Measurements from ENCODE around the gene SLC35E4. TPM values are rescaled to one million over a fixed set of nuclear protein-coding genes. Genes with fewer than 3 reads are reported as not detected.
"Not testable (repeated sequence)": the region's sequence is repeated elsewhere in the genome, so short reads cannot be mapped to it uniquely, and the experiment has no call there.

SLC35E4 gene
- total RNA-seq, 1 donor from 2014 or later = 4.2 TPM

GRCh38 chr22:30675436-30675835 is 39.9 kb downstream of the SLC35E4 start:
- intact Hi-C loops (cut with DNase I) = no loop called here
- DNase-seq (ENCODE audit: low spot score) = no peak

GRCh38 chr22:30676565-30676964 is 41.0 kb downstream of the SLC35E4 start:
- DNase-seq (ENCODE audit: low spot score); intact Hi-C loops (cut with DNase I): not testable (repeated sequence)

DNA sequence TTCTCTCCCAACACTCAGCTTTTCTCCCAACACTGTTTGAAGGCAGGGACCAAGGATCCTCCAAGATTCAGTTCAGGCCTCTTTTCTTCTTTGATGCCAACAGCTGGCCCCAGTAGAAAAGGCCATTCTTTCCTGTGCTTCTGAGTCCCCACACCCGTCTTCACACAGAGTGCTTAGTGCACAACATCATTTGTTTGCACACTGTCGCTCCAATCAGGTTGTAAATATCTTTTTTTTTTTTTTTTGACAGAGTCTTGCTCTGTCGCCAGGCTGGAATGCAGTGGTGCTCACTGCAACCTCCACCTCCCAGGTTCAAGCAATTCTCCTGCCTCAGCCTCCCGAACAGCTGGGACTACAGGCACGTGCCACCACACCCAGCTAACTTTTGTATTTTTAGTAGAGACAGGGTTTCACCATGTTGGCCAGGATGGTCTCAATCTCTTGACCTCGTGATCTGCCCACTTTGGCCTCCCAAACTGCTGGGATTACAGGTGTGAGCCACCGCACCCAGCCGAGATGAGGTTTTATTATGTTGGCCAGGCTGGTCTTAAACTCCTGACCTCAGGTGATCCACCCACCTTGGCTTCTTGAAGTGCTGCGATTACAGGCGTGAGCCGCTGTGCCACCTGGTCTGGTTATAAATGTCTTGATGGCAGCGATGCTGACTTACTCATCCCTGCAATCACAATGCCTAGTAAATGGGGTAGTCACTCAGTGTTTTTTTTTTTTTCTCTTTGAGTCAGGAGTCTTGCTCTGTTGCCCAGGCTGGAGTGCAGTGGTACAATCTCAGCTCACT is 44.5 kb downstream of the SLC35E4 start:
- DNase-seq (ENCODE audit: low spot score); intact Hi-C loops (cut with DNase I): not testable (repeated sequence)

GRCh38 chr22:30680991-30681770 is 45.6 kb downstream of the SLC35E4 start:
- intact Hi-C loops (cut with DNase I) = no loop called here
- no peak for DNase-seq (ENCODE audit: low spot score)

- intact Hi-C loops (cut with DNase I) = no loop called here
- no peak for DNase-seq (ENCODE audit: low spot score)
Measured at GRCh38 chr22:30681831-30682230, 46.2 kb downstream of the SLC35E4 start.

DNA sequence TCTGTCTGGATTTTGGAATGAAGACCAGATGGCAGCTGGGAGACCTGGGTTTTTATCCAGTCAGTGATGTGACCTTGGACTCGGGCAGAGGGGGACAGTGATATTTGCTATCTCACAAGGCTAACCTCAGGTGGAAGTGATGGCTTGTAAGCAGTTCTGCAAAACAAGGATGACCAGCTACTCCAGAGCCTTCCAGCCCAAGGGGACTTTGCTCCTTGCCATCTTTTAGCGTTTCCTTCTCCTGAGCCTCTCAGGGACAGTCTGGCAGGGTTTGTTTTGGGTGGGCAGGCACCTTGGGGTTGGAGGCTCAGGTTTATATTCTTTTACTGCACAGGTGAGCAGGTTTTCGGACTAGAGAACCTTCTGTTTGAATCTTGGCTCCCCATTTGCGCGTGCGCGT is 49.6 kb downstream of the SLC35E4 start:
- no peak for DNase-seq (ENCODE audit: low spot score)
- intact Hi-C loops (cut with DNase I) = no loop called here

GRCh38 chr22:30687358-30687757 is 51.8 kb downstream of the SLC35E4 start:
- no peak for DNase-seq (ENCODE audit: low spot score)
- intact Hi-C loops (cut with DNase I) = no loop called here

DNA sequence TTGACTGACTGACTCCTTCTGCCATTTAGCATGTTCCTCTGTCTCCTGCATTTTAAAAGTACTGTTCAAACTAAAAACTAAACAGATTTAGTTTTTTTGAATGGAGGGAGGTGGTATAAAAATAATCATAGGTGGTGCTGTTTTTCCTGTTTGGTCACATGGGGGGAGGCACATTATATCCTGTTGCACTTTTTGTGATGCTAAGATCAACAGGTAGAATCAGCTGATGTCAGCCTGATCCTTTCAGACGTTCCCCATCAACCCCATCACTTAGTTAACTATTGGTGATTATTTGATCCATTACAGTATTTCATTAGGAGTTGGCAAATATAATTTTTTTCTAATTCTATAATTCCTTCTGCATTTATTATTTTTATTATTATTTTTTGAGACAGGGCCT is 54.0 kb downstream of the SLC35E4 start:
- intact Hi-C loops (cut with DNase I) = no loop called here
- no peak for DNase-seq (ENCODE audit: low spot score)

DNA sequence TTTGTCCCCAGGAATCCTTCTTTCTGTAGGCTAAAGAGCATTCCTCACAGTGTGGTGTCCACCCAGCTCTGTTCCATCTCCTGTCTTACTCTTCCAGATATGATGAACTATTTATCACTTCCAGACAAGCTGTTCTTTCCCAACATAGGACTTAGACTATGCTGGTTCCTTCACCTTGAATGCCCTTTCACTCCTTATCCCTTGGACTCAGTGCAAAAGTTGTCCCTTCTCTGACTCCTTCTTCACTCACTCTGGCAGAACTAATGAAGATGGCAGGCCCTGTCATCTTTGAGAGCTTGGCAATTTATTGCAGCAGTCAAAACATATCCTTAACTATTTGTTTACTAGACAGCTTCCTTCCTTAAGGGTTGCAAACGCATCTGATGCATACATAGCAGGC is 55.6 kb downstream of the SLC35E4 start:
- intact Hi-C loops (cut with DNase I) = no loop called here
- no peak for DNase-seq (ENCODE audit: low spot score)

GRCh38 chr22:30694171-30694639 is 58.6 kb downstream of the SLC35E4 start:
- intact Hi-C loops (cut with DNase I) = no loop called here
- peak; percentile 74 for DNase-seq (ENCODE audit: low spot score)

- peak; percentile 67 for DNase-seq (ENCODE audit: low spot score)
- intact Hi-C loops (cut with DNase I) = no loop called here
Measured at GRCh38 chr22:30694640-30695350, 59.2 kb downstream of the SLC35E4 start, which contains the start of gene OSBP2. OSBP2 (plus strand) TSS chr22:30694874; CDS start chr22:30694910, 36 bp downstream.

DNA sequence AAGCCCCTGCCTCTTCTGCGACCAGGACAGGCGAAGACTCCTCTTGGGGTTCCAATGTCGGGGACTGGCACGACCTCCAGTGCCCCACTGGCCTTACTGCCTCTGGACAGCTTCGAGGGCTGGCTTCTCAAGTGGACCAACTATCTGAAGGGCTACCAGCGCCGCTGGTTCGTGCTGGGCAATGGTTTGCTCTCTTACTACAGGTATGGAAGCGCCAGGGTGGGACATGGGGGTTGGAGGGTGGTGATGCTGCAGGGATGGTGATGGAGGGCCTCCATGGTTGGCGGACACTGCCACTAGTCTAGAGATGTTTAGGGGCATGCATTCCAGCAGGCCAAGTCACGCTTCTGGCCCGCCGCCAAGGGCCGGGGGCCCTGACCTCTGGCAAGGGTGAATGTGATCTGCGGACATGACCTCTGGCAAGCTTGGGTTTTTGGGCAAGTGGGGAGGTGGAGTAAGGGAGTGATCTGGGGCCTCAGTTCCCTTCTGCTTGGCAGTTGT is 59.8 kb downstream of the SLC35E4 start:
- DNase-seq (ENCODE audit: low spot score) = no peak
- intact Hi-C loops (cut with DNase I) = no loop called here

GRCh38 chr22:30695871-30696655 is 60.5 kb downstream of the SLC35E4 start:
- no peak for DNase-seq (ENCODE audit: low spot score)
- intact Hi-C loops (cut with DNase I) = no loop called here

Other genes with a start within 250 kb of the SLC35E4 start
- gene RNF215, start 248.4 kb upstream of the SLC35E4 start, total RNA-seq = 10.5 TPM
- gene SEC14L2, start 238.8 kb upstream of the SLC35E4 start, total RNA-seq = 1.3 TPM
- 10.2 TPM for gene MTFP1, start 210.0 kb upstream of the SLC35E4 start, total RNA-seq
- gene SEC14L3, start 163.8 kb upstream of the SLC35E4 start, total RNA-seq = not detected
- 0.11 TPM for gene SEC14L4, start 130.1 kb upstream of the SLC35E4 start, total RNA-seq
- gene SEC14L6, start 89.0 kb upstream of the SLC35E4 start, total RNA-seq = 0.40 TPM
- gene GAL3ST1, start 61.1 kb upstream of the SLC35E4 start, total RNA-seq = 0.32 TPM
- 28.1 TPM for gene PES1, start 43.9 kb upstream of the SLC35E4 start, total RNA-seq
- 10.3 TPM for gene TCN2, start 28.6 kb upstream of the SLC35E4 start, total RNA-seq
- gene DUSP18, start 32.1 kb downstream of the SLC35E4 start, total RNA-seq = 3.4 TPM
- 8.9 TPM for gene OSBP2, start 59.1 kb downstream of the SLC35E4 start, total RNA-seq